RKO (cell line): ENCODE results near the gene STUM.
A peak's percentile ranks its signal among the peaks of the same experiment; 100 is the strongest.

Source experiments
- DNase-seq: peaks from one replicate; pipeline ENCODE4 v3.0.0-alpha.2; 2016; ENCODE audit warnings: low spot score

Gene STUM

DNA sequence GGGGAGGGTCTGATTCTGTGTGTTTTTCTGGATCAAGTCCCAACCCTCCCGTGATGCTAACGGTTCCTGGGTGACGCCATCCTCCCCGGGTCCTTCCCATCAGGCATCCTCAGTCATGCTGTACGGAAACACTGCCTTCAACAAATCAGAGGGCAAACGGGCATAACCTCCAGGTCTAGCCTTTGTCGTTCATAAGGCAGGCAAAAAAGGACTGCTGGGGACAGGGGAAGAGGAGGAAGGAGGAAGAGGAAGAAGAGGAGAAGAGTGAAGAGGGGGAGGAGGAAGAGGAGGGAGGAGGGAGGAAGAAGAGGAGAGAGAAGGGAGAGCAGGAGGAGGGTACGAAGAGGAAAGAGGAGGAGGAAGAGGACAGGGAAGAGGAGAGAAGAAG lies 106.1 kb downstream of the STUM start:
- DNase-seq: no peak

DNA sequence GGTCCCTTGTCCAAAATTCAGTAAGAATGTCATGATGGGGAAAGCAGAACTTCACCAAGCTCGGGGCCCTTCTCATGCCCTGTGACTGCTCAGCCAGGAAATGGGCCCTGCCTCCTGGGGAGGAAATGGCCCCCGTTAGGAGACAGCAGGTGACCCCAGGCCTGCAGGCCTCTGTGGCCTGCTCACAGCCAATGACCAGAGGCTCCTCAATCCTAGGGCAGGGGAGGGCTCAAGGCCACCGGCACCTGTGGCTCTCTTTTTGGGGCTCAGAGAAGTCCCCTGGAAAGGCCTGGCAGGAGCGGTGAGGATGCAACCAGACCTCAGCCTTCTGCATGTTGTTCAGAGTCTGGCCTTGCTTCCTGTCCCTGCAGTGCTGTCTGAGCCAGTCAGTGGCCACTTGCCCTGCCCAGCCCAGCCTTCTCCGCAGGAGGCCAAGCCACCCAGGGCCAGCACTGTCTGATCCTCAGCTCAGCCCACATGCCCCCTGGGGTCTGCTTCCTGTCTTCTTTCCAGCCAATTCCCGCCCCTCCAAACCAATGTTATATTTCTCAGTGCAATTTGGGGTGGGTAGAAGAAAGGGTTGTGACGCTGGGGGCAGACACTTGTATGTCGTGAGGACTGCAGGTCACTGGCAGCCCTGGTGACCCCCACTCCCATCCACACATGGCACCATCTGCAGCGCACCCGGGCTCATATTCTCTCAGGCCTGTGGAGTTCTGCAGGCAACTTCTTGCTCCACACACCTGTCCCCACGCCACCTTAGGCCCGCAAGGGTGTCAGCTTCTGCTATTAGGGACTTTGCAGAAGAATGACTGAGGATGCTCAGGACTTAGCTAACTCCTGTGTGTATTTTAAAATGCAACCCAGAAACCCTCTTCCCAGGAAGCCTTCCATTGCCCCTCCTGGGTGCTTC lies 106.9 kb downstream of the STUM start:
- DNase-seq: no peak

DNA sequence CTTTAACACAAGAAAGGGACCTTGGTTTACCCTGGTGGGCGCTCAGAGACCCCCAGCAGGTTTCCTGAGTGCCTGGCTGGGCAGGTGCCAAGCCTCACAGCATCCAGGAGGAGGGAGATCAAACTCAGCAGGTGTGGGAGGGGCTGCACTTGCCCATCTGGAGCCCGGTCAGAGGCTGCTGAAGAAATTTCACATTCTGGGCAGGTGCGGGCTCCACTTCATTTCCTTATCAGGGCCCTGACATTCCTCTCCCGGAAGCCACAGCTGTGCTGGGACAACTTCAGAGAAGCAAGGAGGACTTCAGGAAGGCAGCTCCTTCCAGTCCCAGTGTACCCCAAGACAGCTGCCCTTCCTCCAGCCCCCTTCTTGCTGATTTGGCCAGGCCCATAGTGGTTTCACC lies 107.6 kb downstream of the STUM start:
- DNase-seq: no peak

DNA sequence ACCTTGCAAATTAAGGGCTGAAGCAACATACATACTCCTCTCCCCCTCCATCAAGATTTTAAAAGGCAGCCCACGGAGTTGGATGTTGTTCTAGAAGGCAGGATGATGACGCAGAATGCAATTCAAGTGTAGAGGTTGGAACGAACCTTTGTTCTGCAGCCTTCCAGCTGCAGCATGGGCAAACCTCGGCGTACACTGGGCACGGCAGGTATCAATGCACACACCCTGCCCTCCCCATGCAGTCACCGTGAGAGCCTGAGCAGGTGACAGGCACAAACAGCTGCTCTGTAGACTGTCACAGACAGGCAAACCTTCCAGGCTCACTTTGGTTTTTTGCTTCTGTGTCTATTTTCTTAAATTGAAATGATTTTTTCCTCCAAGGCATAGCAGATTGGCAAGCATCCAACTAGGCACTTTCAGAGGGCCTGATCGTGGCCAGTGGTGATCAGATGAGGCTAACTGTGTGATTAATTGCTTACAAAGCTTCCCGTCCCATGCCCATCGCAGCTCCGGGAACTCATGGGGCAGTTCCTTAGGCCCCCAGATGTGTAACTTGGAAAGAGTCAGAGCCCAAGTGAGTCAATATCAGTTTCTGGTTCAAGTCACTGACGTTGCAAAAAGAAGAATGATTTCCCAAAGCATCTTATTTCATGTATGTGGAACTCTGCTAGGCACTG lies 108.2 kb downstream of the STUM start:
- DNase-seq: peak; percentile 30

DNA sequence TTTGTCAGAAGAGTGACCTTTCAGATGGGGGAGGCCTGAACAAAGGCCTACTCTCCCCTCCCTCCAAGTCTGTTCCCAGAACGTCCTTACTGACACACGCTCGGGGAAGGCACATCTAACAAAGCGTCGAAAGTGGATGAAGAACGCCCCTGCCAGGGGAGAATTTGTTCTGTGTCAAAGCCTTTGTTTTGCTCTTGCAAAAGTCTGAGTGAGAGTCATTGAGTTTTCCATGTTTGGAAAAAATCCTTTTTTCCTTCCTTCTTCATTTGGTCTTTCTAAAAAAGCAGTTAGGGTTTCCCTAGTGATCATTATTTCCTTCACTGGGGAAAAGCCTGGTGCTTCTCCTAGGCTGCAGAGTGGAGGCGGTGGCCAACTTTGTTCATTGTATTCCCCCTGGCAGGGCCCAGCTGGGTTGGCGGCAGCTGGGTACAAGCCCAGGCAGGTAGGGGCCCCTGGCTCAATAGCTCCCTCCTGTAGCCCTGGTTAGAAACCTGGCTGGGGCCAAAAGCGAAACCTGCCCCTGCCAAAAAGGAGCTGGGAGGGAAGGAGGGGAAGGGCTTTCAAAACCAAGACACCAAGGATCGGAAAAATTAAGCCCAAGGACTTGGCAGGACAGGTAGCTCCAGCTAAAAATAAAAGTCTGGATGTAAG lies 109.5 kb downstream of the STUM start:
- no peak for DNase-seq

DNA sequence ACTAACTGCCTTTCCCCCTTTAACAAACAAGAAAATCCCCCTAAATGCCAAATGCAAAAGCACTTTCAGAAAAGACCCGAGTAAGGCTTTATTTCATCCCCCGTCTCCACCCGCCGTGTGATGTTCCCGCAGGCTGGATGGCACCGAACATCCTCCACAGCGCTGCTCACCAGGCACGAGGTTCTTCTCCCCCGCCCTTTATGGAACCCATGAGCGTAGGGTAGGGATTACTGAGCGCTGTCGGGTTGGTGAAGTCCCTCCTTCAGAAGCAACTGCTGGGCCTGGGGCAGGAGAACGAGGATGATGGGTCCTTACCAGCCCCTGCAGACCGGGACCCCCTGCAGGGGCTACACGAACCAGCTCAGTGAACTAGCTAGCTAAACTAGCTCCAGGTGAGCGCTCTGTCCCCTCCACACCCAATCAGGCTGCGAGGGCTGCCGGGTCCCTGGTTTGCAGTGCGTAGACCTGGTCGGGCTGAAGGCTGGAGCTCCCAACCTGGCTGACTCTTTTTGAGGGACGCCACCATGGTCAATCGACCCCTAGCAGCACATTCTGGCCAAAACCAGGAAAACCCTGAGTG lies 110.1 kb downstream of the STUM start:
- DNase-seq: no peak
